Activated CD8-positive, alpha-beta memory T cell treated with anti-CD3 and anti-CD28 coated beads, Interleukin-2, amount 50 U/mL, for 24 hours (primary cell): Measurements from ENCODE around the gene METAP1.
"Not testable (repeated sequence)": the region's sequence is repeated elsewhere in the genome, so short reads cannot be mapped to it uniquely, and the experiment has no call there.

Source experiments
- DNase-seq: peaks from one replicate; pipeline ENCODE4 v3.0.0-alpha.2; 2020; ENCODE audit errors: extremely low read depth

Gene METAP1

GRCh38 chr4:98997166-98997565, 1.6 kb downstream of the METAP1 start:
- DNase-seq, result no peak

DNA sequence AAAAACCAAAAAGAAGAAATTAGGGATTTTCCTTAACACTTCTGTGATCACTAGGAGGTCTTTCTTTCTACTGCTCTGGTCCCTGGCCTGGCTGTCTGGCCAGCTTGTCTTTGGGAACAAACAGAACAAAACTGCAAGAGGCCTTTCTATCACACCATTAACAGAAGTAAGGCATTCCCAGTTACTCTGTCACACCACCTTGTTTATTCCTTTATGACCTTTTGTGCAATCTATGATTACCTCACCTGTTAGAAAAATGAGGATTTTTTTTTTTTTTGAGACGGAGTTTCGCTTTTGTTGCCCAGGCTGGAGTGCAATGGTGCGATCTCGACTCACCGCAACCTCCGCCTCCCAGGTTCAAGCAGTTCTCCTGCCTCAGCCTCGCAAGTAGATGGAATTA, 3.0 kb downstream of the METAP1 start:
- DNase-seq, result no peak

DNA sequence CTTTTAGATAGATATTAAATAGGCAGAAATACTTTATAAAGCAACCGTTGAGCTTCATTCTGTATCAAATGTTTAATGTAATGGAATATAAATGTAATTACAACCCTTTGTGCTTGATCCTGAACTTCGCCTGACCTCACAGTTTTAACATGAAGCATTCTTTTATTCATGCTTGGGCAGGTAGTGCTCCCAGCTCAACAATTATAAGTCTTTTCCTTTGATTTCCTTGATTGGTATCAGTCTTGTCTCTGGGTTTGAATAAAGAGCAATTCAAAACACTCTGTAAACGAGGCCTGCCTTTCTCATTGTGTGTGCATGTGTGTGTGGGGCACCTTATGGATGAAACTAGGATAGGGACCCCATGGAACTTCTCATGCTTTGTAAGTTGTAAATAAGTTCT, 6.8 kb downstream of the METAP1 start:
- no peak for DNase-seq

DNA sequence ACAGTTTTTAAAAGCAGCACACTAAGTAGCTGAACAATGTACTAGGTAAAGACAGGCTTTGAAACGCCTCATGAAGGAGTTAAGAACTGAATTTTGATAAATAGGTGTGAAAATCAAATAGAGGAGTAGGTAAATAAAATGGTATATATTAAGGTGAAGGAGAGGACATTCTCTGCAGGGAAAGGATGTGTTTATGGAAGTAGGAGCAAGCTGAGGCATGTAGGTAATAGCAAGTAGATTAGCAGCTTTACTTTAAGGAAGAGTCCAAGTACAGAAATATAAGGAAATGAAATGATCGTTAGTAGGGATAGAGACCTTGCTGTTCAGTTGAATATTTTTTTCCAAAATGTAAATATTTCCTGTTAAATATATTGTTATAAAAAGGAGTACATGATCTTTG, 12.5 kb downstream of the METAP1 start:
- DNase-seq, result no peak

DNA sequence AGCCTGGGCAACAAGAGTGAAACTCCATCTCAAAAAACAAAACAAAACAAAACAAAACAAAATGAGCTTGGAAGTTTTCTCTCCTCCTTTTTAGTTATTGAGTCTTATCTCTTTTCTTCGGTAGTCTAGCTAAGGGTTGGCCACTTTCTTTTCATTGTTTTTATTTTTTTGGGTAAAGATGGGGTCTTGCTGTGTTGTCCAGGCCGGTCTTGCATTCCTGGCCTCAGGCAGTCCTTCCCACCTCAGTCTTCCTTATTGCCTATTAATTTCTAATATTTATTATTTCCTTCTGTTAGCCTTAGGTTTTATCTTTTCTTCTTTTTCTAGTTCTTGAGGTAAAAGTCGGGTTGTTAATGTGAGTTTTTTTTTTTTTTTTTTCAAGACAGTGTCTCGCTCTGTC, 16.4 kb downstream of the METAP1 start:
- no peak for DNase-seq

- no peak for DNase-seq
These were observed 17.9 kb downstream of the METAP1 start for GRCh38 chr4:99013402-99013843.

DNA sequence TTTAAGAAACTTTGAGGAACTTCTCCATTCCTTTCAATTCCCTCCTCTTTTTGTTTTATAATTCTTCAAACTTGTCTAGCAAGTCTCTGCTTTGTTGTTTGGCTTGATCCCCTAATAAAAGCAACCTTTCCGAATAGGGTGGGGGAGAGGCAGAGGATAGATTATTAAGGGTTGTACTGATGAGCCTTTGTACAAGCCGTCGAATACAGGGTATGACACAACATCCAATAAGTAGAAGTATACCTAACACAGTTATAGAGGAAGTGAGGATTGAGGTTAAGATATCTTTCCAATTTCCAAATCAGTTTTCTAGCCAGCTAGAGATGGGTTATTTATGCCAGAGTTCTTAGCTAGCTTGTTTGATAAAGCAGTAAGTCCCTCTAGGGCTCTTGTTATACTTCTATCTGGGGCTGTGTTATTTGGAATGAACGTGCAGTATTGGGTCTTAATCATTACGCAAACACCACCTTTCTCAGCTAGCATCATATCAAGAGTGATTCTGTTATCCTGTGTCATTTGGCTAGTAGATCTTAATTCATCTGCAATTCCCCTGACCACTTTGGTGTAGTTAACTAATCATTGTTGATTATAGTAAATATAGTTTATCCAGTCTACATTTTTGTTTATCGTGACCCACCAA, 18.5 kb downstream of the METAP1 start:
- DNase-seq, result no peak

DNA sequence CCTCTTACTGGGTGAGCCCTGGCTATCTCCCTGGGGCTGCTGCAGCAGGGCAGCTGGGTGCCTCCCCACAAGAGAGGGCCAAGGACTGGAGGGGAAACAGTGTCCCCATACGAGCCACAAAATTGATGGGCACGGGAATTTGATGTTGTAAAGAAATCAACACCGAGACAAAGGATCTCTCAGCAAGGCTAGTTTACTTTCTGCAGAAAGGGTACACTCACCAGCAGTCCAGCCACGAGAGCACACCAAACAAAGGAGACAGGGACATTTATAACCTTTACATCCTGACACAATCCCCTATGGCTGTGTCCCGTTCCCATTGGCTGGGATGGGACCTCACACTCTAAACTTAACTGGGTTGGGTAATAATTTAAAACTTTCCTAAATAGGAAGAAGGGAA, 25.9 kb downstream of the METAP1 start:
- DNase-seq, result no peak

DNA sequence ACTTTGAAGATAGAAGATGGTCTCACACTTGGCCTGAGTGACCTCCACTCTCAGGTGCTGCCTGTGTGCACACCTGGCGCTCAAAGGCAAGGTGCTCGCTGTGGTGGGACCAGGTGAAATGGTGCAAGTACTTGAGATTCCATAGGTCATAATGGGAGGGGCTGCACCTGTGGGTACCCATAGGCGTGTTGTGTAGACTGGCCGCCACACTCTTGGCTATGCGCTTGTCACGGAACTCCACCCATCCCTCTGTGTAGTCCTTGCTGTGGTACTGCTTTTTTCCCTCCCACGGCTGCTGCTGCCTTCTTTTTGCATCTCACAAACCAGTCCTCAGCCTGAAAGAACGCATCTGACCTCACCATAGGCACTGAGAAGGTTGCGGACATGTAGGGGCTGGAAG, 27.0 kb downstream of the METAP1 start:
- no peak for DNase-seq

DNA sequence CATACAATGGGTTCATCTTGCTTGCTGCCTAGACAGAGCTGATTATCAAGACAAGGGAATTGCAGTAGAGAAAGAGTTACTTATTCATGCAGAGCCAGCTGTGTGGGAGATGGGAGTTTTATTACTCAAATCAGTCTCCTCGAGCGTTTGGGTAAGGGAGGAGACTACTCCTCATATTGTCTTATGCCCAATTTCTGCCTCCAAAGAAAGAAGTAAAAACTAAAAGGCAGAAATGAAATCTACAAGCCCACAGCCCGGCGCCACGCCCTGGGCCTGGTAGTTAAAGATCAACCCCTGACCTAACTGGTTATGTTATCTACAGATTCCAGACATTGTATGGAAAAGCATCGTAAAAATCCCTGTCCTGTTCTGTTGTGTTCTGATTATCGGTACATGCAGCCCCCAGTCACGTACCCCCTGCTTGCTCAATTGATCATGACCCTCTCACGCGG, 28.3 kb downstream of the METAP1 start:
- not testable (repeated sequence) for DNase-seq

GRCh38 chr4:99024481-99025275, 29.2 kb downstream of the METAP1 start:
- no peak for DNase-seq

DNA sequence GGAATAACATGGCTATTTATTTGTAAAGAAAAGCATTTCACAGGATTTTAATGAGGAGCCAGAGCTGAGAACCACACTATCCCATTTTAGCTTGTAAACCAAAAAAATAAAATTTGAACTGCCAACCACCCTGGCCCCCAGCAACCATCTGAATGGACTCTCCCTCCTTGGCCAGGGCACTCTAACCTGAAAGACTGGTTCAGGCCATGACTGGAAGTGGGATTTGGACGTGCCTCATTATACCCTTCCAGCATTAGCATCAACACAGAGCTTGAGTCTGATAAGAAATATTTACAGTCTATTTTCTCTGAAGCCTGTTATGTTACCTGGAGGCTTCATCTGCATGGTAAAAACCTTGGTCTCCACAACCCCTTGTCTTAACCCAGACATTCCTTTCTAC, 30.0 kb downstream of the METAP1 start:
- DNase-seq, result no peak

- DNase-seq, result no peak
These were observed 31.8 kb downstream of the METAP1 start for GRCh38 chr4:99027304-99027703.

DNA sequence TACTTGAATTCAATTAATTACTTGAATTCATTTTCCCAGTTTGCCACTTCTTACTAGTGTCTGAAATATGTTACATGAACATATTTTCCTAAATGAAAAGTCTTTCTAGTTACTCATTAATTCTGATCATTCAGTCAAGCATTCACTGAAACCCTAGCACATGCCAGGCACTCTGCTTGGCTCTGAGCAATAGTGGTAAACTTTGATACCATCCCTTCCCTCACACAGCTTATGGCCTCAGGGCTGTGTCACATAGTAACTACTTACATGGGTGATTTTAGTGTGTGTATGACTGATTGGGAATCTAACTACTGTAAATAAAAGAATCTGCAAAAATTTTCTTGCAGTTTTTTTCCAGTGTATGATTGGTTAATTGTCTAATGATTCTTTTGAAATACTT, 32.7 kb downstream of the METAP1 start:
- DNase-seq, result no peak

- no peak for DNase-seq
These were observed 33.7 kb downstream of the METAP1 start for GRCh38 chr4:99029018-99029735.

DNA sequence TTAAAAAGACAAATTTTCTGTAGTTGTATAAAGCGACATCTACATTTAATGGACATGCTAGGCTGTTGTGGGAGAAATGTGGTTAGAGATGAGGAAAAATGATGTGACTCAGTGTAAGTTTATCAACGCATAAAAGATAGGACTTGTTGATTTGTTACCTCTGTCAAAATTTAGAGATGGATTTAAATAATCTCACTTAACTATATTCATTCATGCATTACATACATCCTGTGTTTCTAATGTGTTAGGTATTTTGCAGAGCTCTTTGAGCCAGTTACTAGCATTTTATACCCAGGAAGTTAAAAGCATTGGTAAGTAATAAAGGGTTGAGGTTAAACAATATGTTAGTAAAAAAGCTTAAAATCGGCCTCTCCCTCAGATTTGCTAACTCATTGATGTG, 34.3 kb downstream of the METAP1 start:
- DNase-seq, result no peak

- DNase-seq, result no peak
These were observed 38.4 kb downstream of the METAP1 start for GRCh38 chr4:99033956-99034355.

DNA sequence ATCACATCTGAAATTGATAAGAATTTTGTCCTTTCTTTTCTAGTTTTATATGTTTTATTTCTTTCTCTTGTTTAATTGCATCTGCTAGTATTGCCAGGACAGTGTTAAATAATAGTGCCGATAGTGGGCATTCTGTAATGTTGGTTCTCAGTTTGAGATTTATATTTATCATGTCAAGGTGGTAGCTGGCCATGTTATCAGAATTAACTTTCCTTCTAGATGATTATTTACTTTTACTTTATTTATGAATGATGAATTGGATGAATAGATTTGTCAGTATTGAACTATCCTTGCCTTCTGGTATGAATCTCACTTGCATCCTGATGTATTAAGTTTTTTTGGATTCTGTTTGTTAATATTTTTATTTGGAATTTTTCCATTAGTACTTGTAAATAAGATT, 42.7 kb downstream of the METAP1 start:
- DNase-seq, result no peak

DNA sequence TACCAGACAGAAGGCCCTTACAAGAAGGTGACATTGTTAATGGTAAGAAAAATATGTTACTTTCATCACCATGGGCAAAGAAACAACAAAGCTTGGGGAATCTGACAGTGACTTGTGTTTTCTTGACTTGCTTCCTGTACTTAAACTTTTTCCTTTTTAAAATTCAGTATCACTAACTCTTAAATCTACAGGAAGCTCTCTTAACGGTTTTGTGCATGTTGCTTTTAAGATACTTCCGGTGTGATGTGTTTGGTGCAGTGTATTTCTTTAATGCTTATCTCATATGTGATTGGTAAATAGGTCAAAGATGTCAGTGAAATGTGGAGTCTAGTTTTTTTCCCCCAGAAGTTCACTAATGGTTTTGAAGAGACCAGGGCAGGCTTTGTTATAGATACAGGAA, 47.8 kb downstream of the METAP1 start:
- DNase-seq, result no peak

DNA sequence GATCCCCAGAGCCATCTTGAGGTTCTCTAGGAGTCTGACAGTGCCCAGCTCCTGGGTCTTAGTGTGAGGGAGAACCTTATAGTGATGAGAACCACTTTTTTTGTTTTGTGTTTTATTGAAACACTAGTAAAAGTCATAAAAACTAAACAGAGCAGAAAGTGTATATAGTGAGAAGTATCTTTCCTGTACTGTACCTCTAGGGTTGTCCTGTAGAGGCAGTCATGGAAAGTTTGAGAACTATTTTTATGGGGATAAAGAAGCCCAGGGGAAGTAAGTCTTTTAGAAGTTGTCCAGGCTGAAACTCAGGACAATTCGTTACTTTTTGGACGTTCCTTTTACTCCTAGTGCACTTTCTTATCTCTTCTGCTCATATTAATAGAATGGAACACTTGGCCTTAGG, 52.2 kb downstream of the METAP1 start:
- DNase-seq, result no peak

GRCh38 chr4:99052902-99053301, 57.4 kb downstream of the METAP1 start:
- DNase-seq, result no peak

DNA sequence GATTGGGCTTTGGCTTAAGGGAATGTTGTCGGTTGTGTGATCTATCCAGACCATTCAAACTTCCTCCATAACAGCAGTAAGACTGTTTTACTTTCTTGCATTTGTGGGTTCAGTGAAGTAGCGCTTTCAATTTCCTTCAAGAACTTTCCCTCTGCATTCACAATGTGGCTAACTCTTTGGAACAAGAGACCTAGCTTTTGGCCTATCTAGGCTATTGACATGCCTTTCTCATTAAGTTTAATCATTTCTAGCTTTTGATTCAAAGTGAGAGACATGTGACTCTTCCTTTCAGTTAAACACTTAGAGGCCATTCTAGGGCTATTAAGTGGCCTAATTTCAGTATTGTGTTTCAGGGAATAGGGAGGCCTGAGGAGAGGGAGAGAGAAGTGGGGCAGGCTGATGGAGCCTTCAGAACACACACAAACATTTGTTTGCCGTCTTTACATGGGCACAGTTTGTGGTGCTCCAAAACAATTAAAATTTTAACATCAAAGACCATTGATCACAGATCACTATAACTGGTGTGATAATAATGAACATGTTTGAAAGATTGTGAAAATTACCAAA, 59.0 kb downstream of the METAP1 start:
- no peak for DNase-seq
